HepG2 (cell line): ENCODE data around the gene KIF17. TPM values are rescaled to one million over a fixed set of nuclear protein-coding genes. Genes with fewer than 3 reads are reported as not detected.

ENCODE experiments used
- BRD4 ChIP-seq: sonication (generic); formaldehyde crosslinking; IDR thresholded peaks from 2 replicates; pipeline ENCODE4 v1.4.0; 2020; ENCODE audit warnings: missing genetic modification reagents
- CBX5 ChIP-seq: sonication (generic); formaldehyde crosslinking; IDR thresholded peaks from 2 replicates; pipeline ENCODE4 v1.4.0; 2020; ENCODE audit warnings: missing genetic modification reagents, borderline replicate concordance
- FOXO1 ChIP-seq: sonication (generic); formaldehyde crosslinking; IDR thresholded peaks from 2 replicates; pipeline ENCODE4 v1.4.0; 2020; ENCODE audit warnings: missing genetic modification reagents
- HIVEP1 ChIP-seq: sonication (generic); formaldehyde crosslinking; IDR thresholded peaks from 2 replicates; pipeline ENCODE4 v1.4.0; 2020; ENCODE audit warnings: mild to moderate bottlenecking, missing genetic modification reagents
- KLF6 ChIP-seq: IDR thresholded peaks from 2 replicates; pipeline ENCODE4 v1.8.0; 2016; ENCODE audit warnings: missing biosample characterization, missing genetic modification reagents
- SAP130 ChIP-seq: IDR thresholded peaks from 2 replicates; pipeline ENCODE4 v1.6.1; 2016; ENCODE audit warnings: low read depth
- SIX1 ChIP-seq: sonication (generic); formaldehyde crosslinking; IDR thresholded peaks from 2 replicates; pipeline ENCODE4 v1.4.0; 2020; ENCODE audit warnings: missing genetic modification reagents, borderline replicate concordance
- SSRP1 ChIP-seq: IDR thresholded peaks from 2 replicates; pipeline ENCODE4 v1.6.1; 2016; ENCODE audit warnings: control low read depth
- ZFP82 ChIP-seq: sonication (generic); formaldehyde crosslinking; IDR thresholded peaks from 2 replicates; pipeline ENCODE4 v1.5.1; 2020; ENCODE audit warnings: mild to moderate bottlenecking, missing genetic modification reagents, borderline replicate concordance
- ZNF138 ChIP-seq: sonication (generic); formaldehyde crosslinking; IDR thresholded peaks from 2 replicates; pipeline ENCODE4 v1.5.0; 2020; ENCODE audit warnings: mild to moderate bottlenecking, low read depth, missing genetic modification reagents
- ZNF550 ChIP-seq: sonication (generic); formaldehyde crosslinking; IDR thresholded peaks from 2 replicates; pipeline ENCODE4 v1.4.0; 2020; ENCODE audit warnings: mild to moderate bottlenecking, missing genetic modification reagents, borderline replicate concordance
- ZNF589 ChIP-seq: sonication (generic); formaldehyde crosslinking; conservative IDR thresholded peaks from 2 replicates; pipeline ENCODE4 v1.8.0; 2022; ENCODE audit warnings: mild to moderate bottlenecking, moderate library complexity, missing genetic modification reagents
- ZNF607 ChIP-seq: sonication (generic); formaldehyde crosslinking; IDR thresholded peaks from 2 replicates; pipeline ENCODE4 v1.5.1; 2020; ENCODE audit warnings: missing genetic modification reagents, mild to moderate bottlenecking, borderline replicate concordance
- ZSCAN12 ChIP-seq: sonication (generic); formaldehyde crosslinking; IDR thresholded peaks from 2 replicates; pipeline ENCODE4 v1.9.0; 2021; ENCODE audit warnings: mild to moderate bottlenecking, missing genetic modification reagents
- ZSCAN21 ChIP-seq: sonication (generic); formaldehyde crosslinking; IDR thresholded peaks from 2 replicates; pipeline ENCODE4 v1.8.0; 2022; ENCODE audit warnings: mild to moderate bottlenecking, missing genetic modification reagents, moderate library complexity, borderline replicate concordance
- ZSCAN30 ChIP-seq: sonication (generic); formaldehyde crosslinking; IDR thresholded peaks from 2 replicates; pipeline ENCODE4 v1.5.0; 2020; ENCODE audit warnings: mild to moderate bottlenecking, missing genetic modification reagents
- polyA plus RNA-seq, 8 experiments: library from polyadenylated mRNA; depleted of rRNA in 3 of 8; stranded (reverse) in 7 of 8; unstranded in 1 of 8; fragments of >200 nt; fragmentation: Illumina TruSeq in 4 of 8; extraction: Trizol in 4 of 8; gene quantifications; 2 replicates each; pipeline versions ENCODE4 v1.2.1 to v1.2.3, GENCODE V29; 2011 to 2016; ENCODE audit warnings: low read depth in 4 of 8, missing spikeins in 1 of 8, mixed read lengths in 1 of 8; ENCODE audit not compliant: insufficient read depth in 1 of 8
- total RNA-seq, 5 experiments: library from RNA; depleted of rRNA; stranded (reverse); fragments of >200 nt; fragmentation: Illumina TruSeq; extraction: Trizol; gene quantifications; 2 replicates each; pipeline ENCODE4 v1.2.3, GENCODE V29; 2016; ENCODE audit warnings: low read depth in 1 of 5
- TF ChIP-seq, protein P1 (sequence below): IDR thresholded peaks from 2 replicates; pipeline ENCODE4 v1.6.1; 2016
- TF ChIP-seq, protein P2 (sequence below): sonication (generic); formaldehyde crosslinking; conservative IDR thresholded peaks from 2 replicates; pipeline ENCODE4 v1.8.0; 2022; ENCODE audit warnings: mild to moderate bottlenecking, moderate library complexity, missing genetic modification reagents
- TF ChIP-seq, protein P3 (sequence below): sonication (generic); formaldehyde crosslinking; IDR thresholded peaks from 2 replicates; pipeline ENCODE4 v1.4.0; 2020; ENCODE audit warnings: missing genetic modification reagents

KIF17 gene
- total and polyA plus RNA-seq, 2 of the 13 experiments (the other 11 are each of a cell fraction or from before 2014, with no cell fraction given) = 0.24 to 0.44 TPM

DNA sequence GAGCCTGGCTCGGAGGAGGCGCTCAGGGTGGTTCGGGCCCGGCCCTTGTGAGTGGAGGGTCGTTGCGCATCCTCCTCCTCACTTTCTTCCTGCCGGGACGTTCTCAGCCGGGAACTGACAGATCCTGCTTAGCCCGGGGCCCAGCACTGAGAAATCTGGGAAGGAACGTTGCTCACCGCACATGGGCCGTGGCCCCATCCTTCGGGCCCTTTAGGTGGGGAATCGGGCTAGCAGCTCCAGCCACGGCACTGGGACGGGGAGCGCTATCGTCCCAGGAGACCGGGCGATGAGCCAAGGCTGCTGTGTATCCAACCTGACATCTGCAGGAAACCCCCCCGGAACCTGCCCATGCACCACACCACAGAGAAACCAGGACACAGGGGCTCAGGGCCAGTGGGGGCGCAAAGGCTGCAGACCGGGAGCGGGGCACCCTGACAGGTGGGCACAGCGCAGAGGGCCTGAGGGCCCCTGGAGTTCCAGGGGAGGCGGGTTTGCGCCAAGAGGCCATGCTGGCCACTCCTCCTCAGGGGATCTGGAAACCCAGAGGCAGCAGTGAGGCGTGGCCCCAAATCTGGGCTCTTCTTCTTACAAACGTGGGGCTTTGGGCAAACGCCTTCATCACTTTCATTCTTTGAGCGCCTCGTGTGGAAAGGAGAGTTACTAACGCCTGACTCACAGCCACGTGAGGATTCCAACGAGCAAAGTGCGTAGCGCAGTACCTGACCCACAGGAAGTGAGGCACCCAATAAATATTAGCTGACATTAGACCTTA lies 15.0 kb upstream of the KIF17 start, which contains the start of gene SH2D5 (continued):
- no peak for TF ChIP-seq SIX1 (CRISPR knock-in tag)
- TF ChIP-seq, protein P1, sequence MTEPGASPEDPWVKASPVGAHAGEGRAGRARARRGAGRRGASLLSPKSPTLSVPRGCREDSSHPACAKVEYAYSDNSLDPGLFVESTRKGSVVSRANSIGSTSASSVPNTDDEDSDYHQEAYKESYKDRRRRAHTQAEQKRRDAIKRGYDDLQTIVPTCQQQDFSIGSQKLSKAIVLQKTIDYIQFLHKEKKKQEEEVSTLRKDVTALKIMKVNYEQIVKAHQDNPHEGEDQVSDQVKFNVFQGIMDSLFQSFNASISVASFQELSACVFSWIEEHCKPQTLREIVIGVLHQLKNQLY (CRISPR knock-in tag) = 0 out of 2 replicates have a peak, but pooled peaks have one; percentile 22
- no peak; the same call in 1 of the 2 replicates for TF ChIP-seq BRD4 (CRISPR knock-in tag)
- peak; percentile 86 for TF ChIP-seq SAP130 (CRISPR knock-in tag)
- peak; percentile 14; the same call in 1 of the 2 replicates for TF ChIP-seq ZNF607
- TF ChIP-seq, protein P2, sequence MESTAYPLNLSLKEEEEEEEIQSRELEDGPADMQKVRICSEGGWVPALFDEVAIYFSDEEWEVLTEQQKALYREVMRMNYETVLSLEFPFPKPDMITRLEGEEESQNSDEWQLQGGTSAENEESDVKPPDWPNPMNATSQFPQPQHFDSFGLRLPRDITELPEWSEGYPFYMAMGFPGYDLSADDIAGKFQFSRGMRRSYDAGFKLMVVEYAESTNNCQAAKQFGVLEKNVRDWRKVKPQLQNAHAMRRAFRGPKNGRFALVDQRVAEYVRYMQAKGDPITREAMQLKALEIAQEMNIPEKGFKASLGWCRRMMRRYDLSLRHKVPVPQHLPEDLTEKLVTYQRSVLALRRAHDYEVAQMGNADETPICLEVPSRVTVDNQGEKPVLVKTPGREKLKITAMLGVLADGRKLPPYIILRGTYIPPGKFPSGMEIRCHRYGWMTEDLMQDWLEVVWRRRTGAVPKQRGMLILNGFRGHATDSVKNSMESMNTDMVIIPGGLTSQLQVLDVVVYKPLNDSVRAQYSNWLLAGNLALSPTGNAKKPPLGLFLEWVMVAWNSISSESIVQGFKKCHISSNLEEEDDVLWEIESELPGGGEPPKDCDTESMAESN (CRISPR knock-in tag) = no peak; the same call in 1 of the 2 replicates
- no peak for TF ChIP-seq ZFP82 (CRISPR knock-in tag)
- TF ChIP-seq FOXO1 (CRISPR knock-in tag) = no peak
- TF ChIP-seq, protein P3, sequence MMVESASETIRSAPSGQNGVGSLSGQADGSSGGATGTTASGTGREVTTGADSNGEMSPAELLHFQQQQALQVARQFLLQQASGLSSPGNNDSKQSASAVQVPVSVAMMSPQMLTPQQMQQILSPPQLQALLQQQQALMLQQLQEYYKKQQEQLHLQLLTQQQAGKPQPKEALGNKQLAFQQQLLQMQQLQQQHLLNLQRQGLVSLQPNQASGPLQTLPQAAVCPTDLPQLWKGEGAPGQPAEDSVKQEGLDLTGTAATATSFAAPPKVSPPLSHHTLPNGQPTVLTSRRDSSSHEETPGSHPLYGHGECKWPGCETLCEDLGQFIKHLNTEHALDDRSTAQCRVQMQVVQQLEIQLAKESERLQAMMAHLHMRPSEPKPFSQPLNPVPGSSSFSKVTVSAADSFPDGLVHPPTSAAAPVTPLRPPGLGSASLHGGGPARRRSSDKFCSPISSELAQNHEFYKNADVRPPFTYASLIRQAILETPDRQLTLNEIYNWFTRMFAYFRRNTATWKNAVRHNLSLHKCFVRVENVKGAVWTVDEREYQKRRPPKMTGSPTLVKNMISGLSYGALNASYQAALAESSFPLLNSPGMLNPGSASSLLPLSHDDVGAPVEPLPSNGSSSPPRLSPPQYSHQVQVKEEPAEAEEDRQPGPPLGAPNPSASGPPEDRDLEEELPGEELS (CRISPR knock-in tag) = no peak; the same call in 1 of the 2 replicates
- 0 out of 2 replicates have a peak, but pooled peaks have one; percentile 1 for TF ChIP-seq CBX5 (CRISPR knock-in tag)
- no peak for TF ChIP-seq ZNF138 (CRISPR knock-in tag)
- TF ChIP-seq ZNF589 (CRISPR knock-in tag) = no peak
- peak; percentile 76; the same call in 1 of the 2 replicates for TF ChIP-seq KLF6 (CRISPR knock-in tag)
- TF ChIP-seq HIVEP1 (CRISPR knock-in tag) = peak; percentile 18; the same call in 1 of the 2 replicates
- 0 out of 2 replicates have a peak, but pooled peaks have one; percentile 78 for TF ChIP-seq ZSCAN12 (CRISPR knock-in tag)
- TF ChIP-seq ZNF550 (CRISPR knock-in tag) = no peak
- no peak for TF ChIP-seq ZSCAN21 (CRISPR knock-in tag)
- no peak for TF ChIP-seq SSRP1 (CRISPR knock-in tag)
- TF ChIP-seq ZSCAN30 (CRISPR knock-in tag) = no peak
